Uterus (tissue), 2 donors: ENCODE data around the gene CHD2.

Source experiments
- CTCF ChIP-seq, 4 experiments: fragments of 200-600 bp in 2 of 4; fragments of 450-650 bp in 2 of 4; sonication (generic) in 2 of 4; IDR thresholded peaks; one replicate each; pipeline ENCODE4 v1.5.1; 2016 to 2019; ENCODE audit warnings: antibody characterized with exemption in 4 of 4, mild to moderate bottlenecking in 2 of 4, moderate library complexity in 1 of 4
- POLR2A ChIP-seq, 2 donors: fragments of 450-650 bp; IDR thresholded peaks; one replicate each; pipeline ENCODE4 v1.6.1; 2016; ENCODE audit warnings: antibody characterized with exemption in 2 of 2, mild to moderate bottlenecking in 1 of 2, moderate library complexity in 1 of 2

DNA sequence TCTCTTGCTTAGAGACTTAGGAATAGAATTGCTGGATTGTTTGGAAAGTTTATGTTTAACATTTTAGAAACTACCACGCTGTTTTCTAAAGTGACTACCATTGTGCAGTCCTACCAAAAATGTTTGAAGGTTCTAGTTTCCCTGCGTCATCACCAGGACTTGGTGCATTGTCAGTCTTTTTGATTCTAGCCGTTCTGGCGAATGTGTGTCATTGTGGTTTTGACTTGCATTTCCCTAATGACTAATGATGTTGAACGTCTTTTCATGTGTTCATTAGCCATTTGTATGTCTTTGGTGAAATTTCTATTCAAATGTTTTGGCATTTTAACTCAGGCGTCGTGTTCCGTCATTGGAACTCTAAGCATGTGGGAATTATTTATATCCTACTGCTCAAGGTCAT lies 58.0 kb downstream of the CHD2 start:
- TF ChIP-seq CTCF (IDR thresholded peaks at IDR 0.05) (no peak), POLR2A (IDR thresholded peaks at IDR 0.05) (no peak)
